HG03280 (cell line): ENCODE measurements around the gene ZNF492.
"Not testable (repeated sequence)": the region's sequence is repeated elsewhere in the genome, so short reads cannot be mapped to it uniquely, and the experiment has no call there.

Source experiments
- ATAC-seq: cut with Tn5 transposase; IDR thresholded peaks from one replicate; pipeline ENCODE4 v1.9.1; 2021; ENCODE audit warnings: mild to moderate bottlenecking, moderate library complexity; ENCODE audit not compliant: unreplicated experiment

The ZNF492 gene

DNA sequence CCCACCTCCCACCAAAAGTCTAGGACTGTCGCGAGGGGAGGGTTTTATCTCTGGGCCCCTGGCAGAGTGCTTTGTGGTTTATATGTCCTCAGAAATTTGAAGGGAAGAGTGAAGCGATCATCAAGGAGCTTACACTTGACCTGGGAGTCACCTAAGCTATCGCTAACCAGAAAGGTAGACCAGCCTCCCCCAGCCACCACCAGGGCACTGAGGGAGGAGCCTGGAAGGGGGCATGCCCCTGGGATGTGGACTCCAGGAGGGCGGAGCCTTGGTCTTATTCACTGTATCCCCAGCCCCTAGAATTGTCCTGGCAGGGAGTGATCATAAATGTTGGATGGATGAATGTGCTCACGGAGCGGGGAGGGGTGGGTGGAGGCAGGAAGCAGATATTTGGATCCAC lies 16.9 kb upstream of the ZNF492 start:
- ATAC-seq = not testable (repeated sequence)

DNA sequence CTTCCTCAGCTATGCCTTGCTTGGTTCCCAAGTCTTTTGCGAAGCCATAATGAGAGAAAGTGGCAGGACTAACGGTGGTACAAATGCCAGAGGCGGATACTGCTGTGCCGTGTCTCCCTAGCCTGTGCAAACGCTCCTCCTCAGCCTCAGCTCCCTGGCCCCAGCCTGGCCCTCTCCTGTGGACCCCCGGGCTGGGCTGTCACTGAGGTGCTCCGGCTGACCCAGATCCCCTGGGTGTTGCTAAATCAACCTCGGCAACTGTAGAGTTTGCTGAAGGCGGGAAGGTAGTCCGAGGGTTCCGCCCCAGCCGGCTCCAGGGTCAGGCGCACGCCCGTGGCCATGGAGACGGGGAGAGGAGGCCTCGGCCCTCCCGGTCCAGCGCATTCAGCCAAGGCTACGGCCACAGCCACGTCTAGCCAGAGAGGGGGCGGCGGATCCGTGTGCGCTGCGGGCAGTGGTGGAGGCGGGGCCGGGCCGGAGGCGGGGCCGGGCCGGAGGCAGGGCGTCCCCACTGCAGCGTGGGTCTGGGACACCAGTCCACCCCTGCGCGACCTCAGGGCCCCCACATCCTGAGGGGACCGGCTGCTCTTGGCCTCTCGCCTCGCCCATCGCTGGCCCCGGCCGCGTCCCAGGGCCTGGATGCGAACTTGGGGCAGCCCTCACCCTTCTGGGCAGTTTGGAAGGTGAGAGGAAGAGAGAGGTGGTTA lies 16.4 kb upstream of the ZNF492 start:
- ATAC-seq = no peak

DNA sequence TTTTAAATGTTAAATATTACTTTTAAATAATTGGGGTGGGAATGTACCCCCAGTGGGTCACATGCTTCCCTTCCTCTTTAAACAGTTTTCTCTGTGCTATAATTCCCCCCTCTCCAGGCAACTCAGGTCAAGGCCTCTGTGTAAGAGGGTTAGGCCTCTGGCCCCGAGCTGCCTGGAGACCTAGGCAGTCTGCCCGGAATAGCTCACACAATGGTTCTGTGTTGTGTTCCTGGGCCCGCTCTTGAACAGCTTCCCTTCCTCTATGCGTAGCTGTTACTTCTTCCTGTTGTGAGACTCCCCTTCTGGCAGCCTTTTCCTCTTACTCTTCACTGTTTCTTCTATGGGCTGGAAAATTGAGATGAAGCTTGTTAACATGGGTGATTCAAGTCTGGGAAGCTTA lies 14.8 kb upstream of the ZNF492 start:
- ATAC-seq = no peak

DNA sequence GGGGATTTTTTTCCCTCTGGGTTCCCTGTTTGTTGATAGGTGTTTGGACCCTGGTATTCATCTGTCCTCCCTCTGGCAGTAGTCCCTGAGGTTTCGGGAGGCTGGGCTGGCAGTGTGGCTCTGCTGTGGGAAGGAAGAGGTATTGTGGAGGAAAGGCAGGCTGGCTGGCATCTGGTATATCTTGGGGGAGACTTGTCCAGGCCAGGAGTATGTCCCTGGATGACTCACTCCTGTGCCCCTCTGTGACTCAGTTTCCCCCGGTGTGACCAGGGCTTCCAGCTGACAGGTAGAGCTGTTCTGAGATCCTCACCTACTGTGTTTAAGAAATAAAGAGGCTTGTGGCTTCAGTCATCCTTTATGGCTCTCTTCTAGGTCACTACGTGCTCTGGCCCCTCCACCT lies 14.2 kb upstream of the ZNF492 start:
- ATAC-seq = no peak

DNA sequence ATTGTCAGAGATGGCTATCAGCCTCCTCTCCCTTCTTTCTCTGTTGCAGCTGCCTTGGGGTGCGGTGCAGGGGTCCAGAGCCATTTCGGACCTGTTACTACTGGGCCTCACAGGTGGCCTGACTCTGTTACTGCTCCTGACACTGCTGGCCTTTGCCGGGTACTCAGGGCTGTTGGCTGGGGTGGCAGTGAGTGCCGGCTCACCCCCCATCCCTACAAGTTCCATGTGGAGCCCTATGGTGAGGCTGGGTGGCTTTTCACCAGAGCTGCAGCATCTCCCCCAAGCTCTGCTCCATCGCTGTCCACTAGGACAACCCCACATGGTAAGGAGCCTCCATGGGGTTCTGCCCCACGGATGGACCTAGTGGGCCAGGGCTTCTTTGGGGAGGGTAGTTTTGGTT lies 13.7 kb upstream of the ZNF492 start:
- ATAC-seq = no peak

DNA sequence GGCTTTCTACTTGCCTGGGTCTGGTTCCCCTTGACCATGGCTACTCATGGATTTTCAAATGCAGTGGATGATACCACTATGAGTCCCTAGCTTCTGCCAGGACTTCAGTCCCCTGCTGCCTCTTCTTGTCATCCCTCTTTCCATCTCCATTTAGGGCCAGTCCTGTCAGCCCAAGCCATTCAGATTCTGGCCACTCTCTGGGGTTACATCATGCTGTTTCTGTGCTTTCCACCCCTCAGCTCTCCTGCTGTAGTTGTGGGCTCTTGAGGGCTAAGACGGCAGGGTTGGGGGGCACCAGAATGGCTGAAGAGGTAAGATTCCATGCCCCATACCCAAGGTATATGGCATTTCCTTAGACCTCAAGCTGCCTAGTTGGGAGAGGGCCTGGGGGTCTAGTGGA lies 13.2 kb upstream of the ZNF492 start:
- ATAC-seq = no peak

DNA sequence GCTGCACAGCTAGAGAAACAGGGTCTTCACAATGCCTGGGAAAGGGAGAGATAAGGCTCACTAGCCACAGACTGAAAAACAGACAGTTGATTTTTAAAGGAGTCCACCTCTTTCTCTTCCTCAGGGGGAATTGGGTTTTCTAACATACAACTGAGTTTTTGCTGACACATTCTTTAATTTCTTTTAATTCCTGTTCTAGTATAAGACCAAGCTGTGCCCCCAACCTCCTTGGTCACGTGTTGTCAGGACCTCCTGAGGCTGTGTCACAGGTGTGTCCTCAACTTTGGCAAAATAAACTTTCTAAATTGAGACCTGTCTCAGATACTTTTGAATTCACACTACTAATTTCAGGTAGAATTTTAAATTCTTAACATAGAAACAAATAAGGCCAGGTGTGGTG lies 12.1 kb upstream of the ZNF492 start:
- ATAC-seq = no peak

DNA sequence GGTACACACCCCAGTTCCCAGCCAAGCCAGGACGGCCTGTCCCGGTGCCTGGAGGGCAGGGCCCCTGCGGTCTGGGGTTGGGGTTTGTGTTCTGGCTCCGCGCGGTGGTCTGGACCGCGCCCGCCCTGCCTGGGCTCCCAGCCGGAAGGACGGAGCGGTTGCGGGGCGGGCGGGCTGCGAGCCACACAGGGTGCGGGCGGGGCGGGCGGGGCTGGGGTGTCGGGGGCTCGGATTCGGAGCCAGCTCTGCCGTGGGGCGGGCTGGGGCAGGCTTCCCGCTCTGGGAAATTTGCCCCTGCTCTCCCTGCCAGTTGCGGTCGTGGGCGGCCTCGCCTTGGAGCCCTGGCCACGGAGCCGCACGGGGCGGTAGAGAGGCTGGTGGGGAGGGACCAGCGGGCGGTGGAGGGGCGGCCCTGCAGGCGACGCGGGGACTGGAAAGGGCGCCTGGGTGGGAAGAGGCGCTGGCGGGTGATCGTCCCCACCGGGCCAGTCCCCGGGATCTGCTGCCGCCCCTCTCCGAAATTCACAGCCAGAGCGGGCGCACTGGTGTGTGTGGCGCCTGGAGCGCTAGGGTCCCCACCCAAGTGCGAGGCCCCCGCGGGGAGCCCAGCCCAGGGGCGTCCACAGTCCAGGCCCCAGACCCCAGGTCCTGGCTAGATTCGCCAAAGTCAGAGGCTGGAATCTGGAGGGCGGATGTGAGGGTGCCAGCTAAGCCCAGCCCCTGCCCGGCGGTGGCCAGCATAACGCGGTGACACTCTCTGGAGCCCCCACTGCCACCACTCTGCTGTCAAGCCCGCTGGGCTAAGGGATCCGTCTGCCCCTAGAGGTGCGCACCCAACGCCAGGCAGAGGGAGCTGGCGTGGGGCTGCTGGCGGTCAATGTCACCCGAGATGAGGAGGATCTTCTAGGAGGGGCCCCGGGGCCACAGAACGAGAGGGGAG lies 11.0 kb upstream of the ZNF492 start:
- no peak for ATAC-seq

DNA sequence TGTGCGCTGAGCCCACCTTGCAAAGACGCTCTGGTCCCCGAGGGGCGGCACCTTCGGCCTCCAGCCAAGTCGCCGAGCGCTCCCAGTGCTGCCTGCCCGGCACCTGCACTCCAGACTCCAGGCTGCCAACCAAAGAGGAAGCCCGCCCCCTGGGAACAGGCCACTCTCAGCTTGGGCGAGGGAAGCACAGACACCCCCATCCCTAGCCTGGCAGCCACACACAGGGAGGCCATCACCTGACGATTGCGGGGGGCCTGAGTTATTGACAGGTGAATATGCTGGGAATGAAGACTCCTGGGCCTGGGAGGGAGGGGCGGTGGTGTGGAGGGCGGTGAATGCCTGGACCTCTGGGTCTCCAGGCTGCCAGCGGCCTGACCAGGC lies 10.3 kb upstream of the ZNF492 start:
- no peak for ATAC-seq

DNA sequence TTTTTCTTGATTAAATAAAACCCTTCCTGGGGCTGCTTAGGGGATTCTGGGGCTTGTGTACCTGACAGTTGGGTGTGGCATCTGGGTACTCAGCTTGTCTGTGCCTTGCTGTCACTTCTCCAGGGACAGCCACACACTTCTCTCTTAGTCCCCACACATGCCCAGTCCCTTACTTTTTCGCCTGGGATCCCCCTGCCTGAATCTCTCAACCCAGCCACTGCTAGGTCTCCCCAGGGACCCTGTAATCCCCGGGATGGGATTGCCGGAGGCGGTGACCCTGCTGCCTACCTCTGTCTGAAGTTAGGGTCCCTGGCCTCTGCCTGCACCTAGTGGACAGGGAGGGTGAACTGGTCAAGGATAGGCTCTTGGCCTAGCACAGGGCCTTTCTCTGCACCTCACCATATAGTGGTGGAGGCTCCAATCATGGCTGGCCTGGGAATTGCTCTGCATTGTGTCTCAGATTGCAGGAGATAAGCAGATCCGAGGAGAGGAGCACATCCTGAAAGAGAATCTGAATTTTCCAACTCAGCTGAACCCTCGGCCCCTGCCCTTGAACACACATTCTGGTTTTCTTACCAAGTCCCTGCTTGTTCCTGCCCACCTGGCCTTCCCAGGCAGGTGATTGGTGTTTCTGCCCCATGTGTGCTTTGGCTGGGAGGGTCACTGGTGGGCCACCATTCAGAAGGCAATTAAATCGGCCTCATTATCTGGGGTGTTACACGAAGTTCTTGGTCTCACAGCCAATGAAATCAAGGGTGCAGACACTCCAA lies 8.7 kb upstream of the ZNF492 start:
- ATAC-seq = no peak

DNA sequence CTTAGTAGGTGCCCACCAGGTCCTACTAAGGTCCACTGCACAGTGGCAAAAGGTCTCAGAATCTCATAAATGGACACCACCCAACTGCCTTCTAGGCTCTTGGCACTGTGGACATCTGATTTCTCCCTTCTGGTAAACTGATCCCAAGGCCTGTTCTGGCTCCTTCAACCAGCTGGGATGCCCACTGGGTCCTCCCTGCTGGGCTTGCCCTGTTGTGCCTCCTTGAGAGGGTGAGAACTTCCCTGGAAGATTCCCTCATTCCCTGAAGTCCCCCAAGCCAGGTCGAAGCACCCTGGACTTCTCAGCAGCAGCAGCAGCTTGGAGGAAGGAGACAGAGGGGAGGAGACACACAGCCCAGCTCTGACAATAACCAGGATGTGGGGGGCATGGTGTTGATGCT lies 6.6 kb upstream of the ZNF492 start:
- no peak for ATAC-seq

DNA sequence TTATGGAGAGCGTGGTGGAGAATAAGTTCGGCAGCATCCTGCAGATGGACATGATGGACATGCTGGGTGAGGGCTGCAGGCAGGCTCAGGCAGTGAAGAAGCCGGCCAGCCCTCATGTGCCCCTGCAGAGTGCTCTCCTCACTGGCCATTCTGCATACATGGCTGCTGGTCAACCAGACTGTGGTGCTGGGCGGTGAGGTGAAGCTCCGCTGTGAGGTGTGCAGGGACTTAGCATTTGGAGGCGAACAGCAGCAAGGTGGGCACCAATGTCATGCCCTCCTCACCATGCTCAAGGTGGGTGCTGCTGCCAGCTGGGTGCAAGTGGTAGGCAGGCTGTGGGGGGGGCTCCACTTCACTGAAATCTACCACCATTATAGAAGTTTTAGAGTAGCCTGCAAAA lies 5.7 kb upstream of the ZNF492 start:
- no peak for ATAC-seq

DNA sequence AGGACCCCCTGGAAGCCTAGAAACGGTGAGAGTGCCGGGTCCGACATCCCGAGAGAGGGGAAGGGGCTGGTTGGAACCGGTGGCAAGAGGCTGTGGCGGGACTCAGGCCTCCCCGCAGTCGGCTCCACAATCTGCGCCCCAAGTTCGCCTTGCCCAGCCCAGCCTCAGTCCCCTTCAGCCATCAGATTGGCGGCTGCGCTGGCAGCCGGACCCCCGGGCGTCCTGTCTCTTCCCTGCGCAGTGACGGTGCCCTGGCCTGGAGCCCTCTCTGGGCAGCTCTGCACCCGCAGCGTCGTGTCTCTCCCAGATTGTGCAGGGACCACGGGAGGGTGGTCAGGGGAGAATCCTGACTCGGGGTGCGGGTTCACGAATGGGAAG lies 315 bp downstream of the ZNF492 start:
- ATAC-seq = no peak

DNA sequence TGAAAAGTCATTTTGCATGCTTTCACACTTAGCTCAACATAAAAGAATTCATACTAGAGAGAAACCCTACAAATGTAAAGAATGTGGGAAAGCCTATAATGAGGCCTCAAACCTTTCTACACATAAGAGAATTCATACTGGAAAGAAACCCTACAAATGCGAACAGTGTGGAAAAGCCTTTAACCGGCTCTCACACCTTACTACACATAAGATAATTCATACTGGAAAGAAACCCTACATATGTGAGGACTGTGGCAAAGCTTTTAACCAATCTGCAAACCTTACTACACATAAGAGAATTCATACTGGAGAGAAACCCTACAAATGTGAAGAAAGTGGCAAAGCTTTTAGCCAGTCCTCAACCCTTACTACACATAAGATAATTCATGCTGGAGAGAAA lies 51.4 kb downstream of the ZNF492 start:
- not testable (repeated sequence) for ATAC-seq

DNA sequence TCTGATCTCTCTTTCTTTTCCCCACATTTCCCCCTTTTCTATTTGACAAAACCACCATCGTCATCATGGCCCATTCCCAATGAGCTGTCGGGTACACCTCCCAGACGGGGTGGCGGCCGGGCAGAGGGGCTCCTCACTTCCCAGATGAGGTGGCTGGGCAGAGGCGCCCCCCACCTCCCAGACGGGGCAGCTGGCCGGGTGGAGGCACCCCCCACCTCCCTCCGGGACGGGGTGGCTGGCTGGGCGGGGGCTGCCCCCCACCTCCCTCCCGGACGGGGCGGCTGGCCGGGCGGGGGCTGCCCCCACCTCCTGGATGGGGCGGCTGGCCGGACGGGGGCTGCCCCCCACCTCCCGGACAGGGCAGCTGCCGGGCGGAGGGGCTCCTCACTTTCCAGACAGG lies 68.5 kb downstream of the ZNF492 start:
- ATAC-seq = not testable (repeated sequence)

DNA sequence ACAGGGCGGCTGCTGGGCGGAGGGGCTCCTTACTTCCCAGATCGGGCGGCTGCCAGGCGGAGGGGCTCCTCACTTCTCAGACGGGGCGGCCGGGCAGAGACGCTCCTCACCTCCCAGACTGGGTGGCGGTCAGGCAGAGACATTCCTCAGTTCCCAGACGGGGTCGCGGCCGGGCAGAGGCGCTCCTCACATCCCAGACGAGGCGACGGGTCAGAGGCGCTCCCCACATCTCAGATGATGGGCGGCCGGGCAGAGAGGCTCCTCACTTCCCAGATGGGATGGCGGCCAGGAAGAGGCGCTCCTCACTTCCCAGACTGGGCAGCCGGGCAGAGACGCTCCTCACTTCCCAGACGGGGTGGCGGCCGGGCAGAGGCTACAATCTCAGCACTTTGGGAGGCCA lies 69.0 kb downstream of the ZNF492 start:
- ATAC-seq = not testable (repeated sequence)

DNA sequence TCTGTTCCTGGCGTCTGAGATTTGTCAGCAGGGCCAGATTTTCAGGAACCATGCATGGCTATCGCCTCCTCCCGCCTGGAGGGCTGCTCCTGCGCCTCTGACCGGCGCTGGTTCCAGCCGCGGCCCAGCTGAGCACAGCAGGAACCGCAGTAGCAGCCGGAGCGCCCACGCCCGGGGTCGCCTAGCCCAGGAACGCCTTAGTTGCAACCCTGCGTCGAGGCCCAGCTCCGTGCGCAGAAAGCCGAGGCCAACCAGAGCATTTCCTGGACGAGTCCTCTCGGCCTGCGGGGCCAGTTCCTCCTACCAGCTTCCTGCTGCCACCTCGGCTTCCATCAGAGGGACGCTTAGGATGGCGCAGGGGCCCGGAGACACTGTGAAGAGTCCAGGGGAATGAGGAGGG lies 74.9 kb downstream of the ZNF492 start:
- ATAC-seq = no peak
